GM12878 (cell line): ENCODE data around the gene ELF2. TPM values are rescaled to one million over a fixed set of nuclear protein-coding genes. Genes with fewer than 3 reads are reported as not detected.

Experiments
- BCL3 ChIP-seq: IDR thresholded peaks from 2 replicates; pipeline ENCODE4 v1.6.1; 2011; ENCODE audit warnings: borderline replicate concordance, low read depth, mild to moderate bottlenecking, moderate library complexity, low read length; ENCODE audit not compliant: insufficient read depth, poor library complexity, severe bottlenecking
- BMI1 ChIP-seq: fragments of 450-650 bp; IDR thresholded peaks from 2 replicates; pipeline ENCODE4 v1.6.1; 2016; ENCODE audit warnings: mild to moderate bottlenecking, moderate library complexity, borderline replicate concordance
- CBFB ChIP-seq: IDR thresholded peaks from 2 replicates; pipeline ENCODE4 v1.6.1; 2016; ENCODE audit warnings: antibody characterized with exemption, low read depth
- E2F4 ChIP-seq: IDR thresholded peaks from 2 replicates; pipeline ENCODE4 v1.6.1; 2012; ENCODE audit warnings: low read depth, low read length, improper control_type of control experiment
- ELK1 ChIP-seq: IDR thresholded peaks from 2 replicates; pipeline ENCODE4 v1.6.1; 2012; ENCODE audit warnings: low read depth, low read length, improper control_type of control experiment
- HDAC2 ChIP-seq: fragments of 200-600 bp; sonication (generic); IDR thresholded peaks from 2 replicates; pipeline ENCODE4 v1.6.1; 2017
- IRF4 ChIP-seq: IDR thresholded peaks from 2 replicates; pipeline ENCODE4 v1.6.1; 2011; ENCODE audit warnings: low read depth, low read length
- KLF5 ChIP-seq: fragments of 450-650 bp; IDR thresholded peaks from 2 replicates; pipeline ENCODE4 v1.6.1; 2014; ENCODE audit warnings: mild to moderate bottlenecking; ENCODE audit not compliant: partially characterized antibody
- MTA3 ChIP-seq: IDR thresholded peaks from 2 replicates; pipeline ENCODE4 v1.6.1; 2012; ENCODE audit warnings: low read length, inconsistent platforms, borderline replicate concordance
- MYC ChIP-seq: IDR thresholded peaks from 2 replicates; pipeline ENCODE4 v1.6.1; 2011; ENCODE audit warnings: mild to moderate bottlenecking, low read length, moderate library complexity, inconsistent platforms; ENCODE audit not compliant: insufficient read depth, insufficient replicate concordance, insufficient read length, severe bottlenecking
- NR2C2 ChIP-seq: IDR thresholded peaks from 2 replicates; pipeline ENCODE4 v1.6.1; 2011; ENCODE audit warnings: borderline replicate concordance, low read depth; ENCODE audit not compliant: control insufficient read depth, insufficient read length
- RAD51 ChIP-seq: fragments of 450-650 bp; IDR thresholded peaks from 2 replicates; pipeline ENCODE4 v1.6.1; 2016; ENCODE audit warnings: moderate library complexity, mild to moderate bottlenecking, inconsistent platforms
- SREBF2 ChIP-seq: IDR thresholded peaks from 2 replicates; pipeline ENCODE4 v1.6.1; 2012; ENCODE audit warnings: mild to moderate bottlenecking, low read length
- TBL1XR1 ChIP-seq: IDR thresholded peaks from 2 replicates; pipeline ENCODE4 v1.6.1; 2012; ENCODE audit warnings: low read depth, low read length, improper control_type of control experiment
- USF2 ChIP-seq: IDR thresholded peaks from 2 replicates; pipeline ENCODE4 v1.6.1; 2011; ENCODE audit warnings: low read depth, low read length, improper control_type of control experiment, borderline replicate concordance
- ZBTB4 ChIP-seq: fragments of 450-650 bp; formaldehyde crosslinking; IDR thresholded peaks from 2 replicates; pipeline ENCODE4 v1.4.0; 2022; ENCODE audit warnings: mild to moderate bottlenecking, moderate library complexity
- ZNF687 ChIP-seq: fragments of 450-650 bp; IDR thresholded peaks from 2 replicates; pipeline ENCODE4 v1.6.1; 2017; ENCODE audit warnings: mild to moderate bottlenecking, moderate library complexity
- polyA plus RNA-seq, 11 experiments: library from polyadenylated mRNA; depleted of rRNA in 4 of 11; unstranded in 6 of 11; stranded (reverse) in 5 of 11; fragments of >200 nt; fragmentation: Nextera tagmentation in 4 of 11; fragmentation: Illumina TruSeq in 1 of 11; extraction: Ambion mirVana in 4 of 11; extraction: Trizol in 1 of 11; gene quantifications; 1 replicate in 1 of 11; 2 replicates in 10 of 11; pipeline versions ENCODE4 v1.2.1 to v1.2.3, GENCODE V29; 2011 to 2016; ENCODE audit warnings: inconsistent platforms in 2 of 11, missing spikeins in 2 of 11, low read depth in 1 of 11
- total RNA-seq, 4 experiments: library from RNA; depleted of rRNA in 3 of 4; stranded (reverse); fragments of >200 nt in 3 of 4; fragmentation: Illumina TruSeq in 1 of 4; extraction: Trizol in 1 of 4; gene quantifications; 2 replicates each; pipeline versions ENCODE4 v1.2.1 to v1.2.3, GENCODE V29; 2013 to 2021

Gene ELF2
- total and polyA plus RNA-seq, 10 of the 15 experiments (the other 5 are each of a cell fraction or from before 2014, with no cell fraction given) = 10.5 to 30.1 (median 20.5) TPM

- TF ChIP-seq ELK1 = peak; percentile 38; the same call in 1 of the 2 replicates
- TF ChIP-seq RAD51 = no peak
- no peak for TF ChIP-seq ZBTB4 (CRISPR knock-in tag)
- TF ChIP-seq SREBF2 = no peak
- TF ChIP-seq CBFB = peak; percentile 47; the same call in 1 of the 2 replicates
- TF ChIP-seq ZNF687 = peak; percentile 49
- TF ChIP-seq BCL3 = peak; percentile 43
- no peak for TF ChIP-seq KLF5
- TF ChIP-seq HDAC2 = no peak
- TF ChIP-seq NR2C2 = no peak
- TF ChIP-seq IRF4 = no peak
- no peak for TF ChIP-seq BMI1
- TF ChIP-seq TBL1XR1 = peak; percentile 59
- TF ChIP-seq MTA3 = no peak
- TF ChIP-seq USF2 = no peak
- TF ChIP-seq MYC = peak; percentile 58
- no peak for TF ChIP-seq E2F4
These were observed 92.8 kb downstream of the ELF2 start (continued) for GRCh38 chr4:139083956-139084803.
